Ovary (tissue), 9 donors: ENCODE results near the gene AGBL4. TPM values are rescaled to one million over a fixed set of nuclear protein-coding genes. Genes with fewer than 3 reads are reported as not detected.
"Not testable (repeated sequence)": the region's sequence is repeated elsewhere in the genome, so short reads cannot be mapped to it uniquely, and the experiment has no call there.

Experiments used
- DNase-seq, 5 donors: peaks; one replicate each; pipeline ENCODE4 v3.0.0-alpha.2; 2019 to 2020
- H3K27ac ChIP-seq, 2 donors: fragments of 200-600 bp; one replicate each; pipeline versions ENCODE4 v1.5.1 to v1.8.0; 2019 to 2022
- H3K27me3 ChIP-seq: fragments of 200-600 bp; one replicate; pipeline ENCODE4 v1.8.0; 2022
- H3K36me3 ChIP-seq: fragments of 200-600 bp; sonication (generic); one replicate; pipeline ENCODE4 v1.5.1; 2019
- H3K4me1 ChIP-seq: one replicate; pipeline ENCODE4 v1.8.1; 2013; ENCODE audit warnings: mild to moderate bottlenecking, moderate library complexity; ENCODE audit not compliant: insufficient read depth
- H3K4me3 ChIP-seq: fragments of 200-600 bp; sonication (generic); one replicate; pipeline ENCODE4 v1.5.1; 2017
- H3K9me3 ChIP-seq, 2 donors: fragments of 200-600 bp in 1 of 2; sonication (generic) in 1 of 2; one replicate each; pipeline versions ENCODE4 v1.5.1 to v1.8.1; 2013 to 2019; ENCODE audit warnings: mild to moderate bottlenecking in 1 of 2, moderate library complexity in 1 of 2
- EP300 ChIP-seq: sonication (generic); formaldehyde crosslinking; IDR thresholded peaks from one replicate; pipeline ENCODE4 v1.6.1; 2017; ENCODE audit warnings: antibody characterized with exemption
- POLR2A ChIP-seq: fragments of 450-650 bp; IDR thresholded peaks from one replicate; pipeline ENCODE4 v1.6.1; 2017; ENCODE audit warnings: antibody characterized with exemption, mild to moderate bottlenecking, moderate library complexity
- WGBS, 3 donors: extraction: QIAGEN DNeasy Blood & Tissue Kit in 1 of 3; methylation state at CpG; one replicate each; pipeline versions ENCODE4 v1.1.5 to v1.1.7; 2013 to 2017; 5-methylcytosine and 5-hydroxymethylcytosine counted together
- intact Hi-C, 4 donors: fragments of 100-400 bp; cut with DNase I; formaldehyde crosslinking; loops; one replicate each; pipeline versions ENCODE4 v1.11.0 to v1.15.1; 2022 to 2023
- polyA plus RNA-seq, 2 donors: library from polyadenylated mRNA; stranded (reverse); fragments of 200-250 nt in 1 of 2; fragments of 350-450 nt in 1 of 2; fragmentation: Illumina TruSeq in 1 of 2; extraction: RNeasy Lipid Tissue Mini Kit (QIAGEN cat#74804) in 1 of 2; gene quantifications; one replicate each; pipeline ENCODE4 v1.2.3, GENCODE V29; 2013 to 2014
- total RNA-seq, 7 donors: library from RNA; depleted of rRNA in 2 of 7; stranded (reverse); fragments of >200 nt in 2 of 7; fragmentation: NEBNext Ultra II Directional in 3 of 7; extraction: Animal tissue kit (Norgen Biotek cat#: 25700) in 3 of 7; gene quantifications; one replicate each; pipeline versions ENCODE4 v1.1.0 to v1.2.4, GENCODE V29; 2016 to 2023
- TF ChIP-seq, protein P1 (sequence below), 3 donors: fragments of 450-650 bp in 2 of 3; fragments of 200-600 bp in 1 of 3; IDR thresholded peaks; one replicate each; pipeline versions ENCODE4 v1.5.1 to v1.8.0; 2016 to 2022; ENCODE audit warnings: antibody characterized with exemption in 3 of 3, mild to moderate bottlenecking in 1 of 3
- donor health status: DM: no; HTN: no; CAD: no; lungs with moderate emphysema.
- donor health status: DM: no; HTN: no; CAD: no.
- donor health status: Bipolar disorder and iron deficiency.
- donor health status: DM: yes; HTN: yes; CAD: no.
- donor health status: DM: no; HTN: no; CAD: no.
- donor health status: DM: yes; HTN: yes; CAD: no.

Gene AGBL4
- total and polyA plus RNA-seq, 9 donors: 0.15 to 6.2 (median 0.64) TPM

DNA sequence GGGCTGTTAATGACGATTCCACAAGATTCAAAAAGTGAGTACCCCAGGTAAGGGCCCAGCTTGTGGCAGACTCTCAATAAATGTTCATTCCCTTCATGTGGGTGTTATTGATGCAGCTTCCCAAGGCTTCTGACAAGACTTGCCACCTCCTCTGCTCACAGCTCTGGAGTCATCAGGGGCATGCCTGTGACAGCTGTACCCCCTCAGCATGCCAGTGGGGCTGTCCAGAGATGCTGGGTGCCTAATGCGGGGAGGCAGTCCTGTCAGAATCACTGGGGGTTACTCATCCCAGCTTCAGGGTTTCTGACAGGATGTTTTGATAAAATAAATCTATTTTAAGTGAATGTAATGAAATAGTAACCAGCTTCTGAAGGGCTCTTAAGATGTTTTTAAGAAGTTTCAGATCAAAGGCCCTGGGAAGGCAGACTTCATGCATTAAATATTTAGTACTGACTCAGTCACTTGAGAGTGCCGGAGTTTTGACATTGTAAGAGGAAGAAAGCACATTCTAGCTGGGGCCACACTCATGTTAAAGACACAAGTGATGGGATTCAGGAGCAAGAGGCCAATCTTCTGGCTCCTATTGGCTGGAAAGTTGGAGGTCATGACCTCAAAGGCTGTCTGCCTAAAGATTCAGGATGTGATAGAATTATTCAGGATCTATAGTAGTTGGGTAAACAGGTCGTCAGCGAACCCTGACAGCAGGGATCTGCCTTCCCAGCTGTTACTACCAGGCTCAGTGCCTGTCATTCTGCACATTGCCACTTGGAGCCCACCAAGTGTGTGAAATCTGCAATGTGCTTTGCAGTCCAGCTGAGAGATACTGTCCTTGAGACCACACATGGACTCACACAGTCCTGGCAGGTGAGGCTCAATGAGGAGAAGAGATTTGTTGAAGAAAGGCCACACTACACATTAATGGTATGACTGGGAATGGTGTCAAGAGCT is 1007.5 kb downstream of the AGBL4 start:
- WGBS, 3 donors: 59 to 73% (median 61%) methylated on average over 5 of the region's 5 CpGs
- Histone ChIP-seq H3K27me3 (no peaks in the 10 kb centered on the region), H3K9me3 (no peaks in the 10 kb centered on the region), H3K36me3 (no peaks in the 10 kb centered on the region), H3K4me3 (no peak overlapping the region), H3K4me1 (no peaks in the 10 kb centered on the region), H3K27ac (no peak overlapping the region)
- intact Hi-C loops: no loop called here
- TF ChIP-seq, protein P1, sequence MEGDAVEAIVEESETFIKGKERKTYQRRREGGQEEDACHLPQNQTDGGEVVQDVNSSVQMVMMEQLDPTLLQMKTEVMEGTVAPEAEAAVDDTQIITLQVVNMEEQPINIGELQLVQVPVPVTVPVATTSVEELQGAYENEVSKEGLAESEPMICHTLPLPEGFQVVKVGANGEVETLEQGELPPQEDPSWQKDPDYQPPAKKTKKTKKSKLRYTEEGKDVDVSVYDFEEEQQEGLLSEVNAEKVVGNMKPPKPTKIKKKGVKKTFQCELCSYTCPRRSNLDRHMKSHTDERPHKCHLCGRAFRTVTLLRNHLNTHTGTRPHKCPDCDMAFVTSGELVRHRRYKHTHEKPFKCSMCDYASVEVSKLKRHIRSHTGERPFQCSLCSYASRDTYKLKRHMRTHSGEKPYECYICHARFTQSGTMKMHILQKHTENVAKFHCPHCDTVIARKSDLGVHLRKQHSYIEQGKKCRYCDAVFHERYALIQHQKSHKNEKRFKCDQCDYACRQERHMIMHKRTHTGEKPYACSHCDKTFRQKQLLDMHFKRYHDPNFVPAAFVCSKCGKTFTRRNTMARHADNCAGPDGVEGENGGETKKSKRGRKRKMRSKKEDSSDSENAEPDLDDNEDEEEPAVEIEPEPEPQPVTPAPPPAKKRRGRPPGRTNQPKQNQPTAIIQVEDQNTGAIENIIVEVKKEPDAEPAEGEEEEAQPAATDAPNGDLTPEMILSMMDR (IDR thresholded peaks at IDR 0.05): no peak
- DNase-seq: no peak

DNA sequence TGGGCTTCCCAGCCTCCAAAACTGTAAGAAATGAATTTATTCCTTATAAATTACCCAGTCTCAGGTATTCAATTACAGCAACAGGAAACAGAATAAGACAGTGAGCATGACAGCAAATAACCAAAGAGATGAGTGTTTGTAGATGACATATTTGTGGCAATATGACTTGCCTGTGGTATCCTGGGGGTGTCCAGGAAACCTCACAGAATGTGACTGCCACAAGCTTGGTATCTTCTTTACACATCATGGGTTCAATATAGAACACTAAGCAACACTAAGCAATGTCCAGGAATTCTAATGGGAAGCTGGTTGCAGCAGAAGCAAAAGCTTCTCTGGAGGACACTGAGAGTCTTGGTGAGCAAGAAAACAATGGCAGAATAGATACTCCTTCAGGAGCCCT is 1010.7 kb downstream of the AGBL4 start:
- Histone ChIP-seq H3K4me1 (no peaks in the 10 kb centered on the region), H3K27me3 (no peaks in the 10 kb centered on the region), H3K9me3 (no peaks in the 10 kb centered on the region), H3K4me3 (no peak overlapping the region), H3K36me3 (no peaks in the 10 kb centered on the region), H3K27ac (no peak overlapping the region)
- intact Hi-C loops: no loop called here
- no peak for DNase-seq
- TF ChIP-seq, protein P1 (IDR thresholded peaks at IDR 0.05): no peak
- TF ChIP-seq EP300: no peak
- no peak for TF ChIP-seq POLR2A

DNA sequence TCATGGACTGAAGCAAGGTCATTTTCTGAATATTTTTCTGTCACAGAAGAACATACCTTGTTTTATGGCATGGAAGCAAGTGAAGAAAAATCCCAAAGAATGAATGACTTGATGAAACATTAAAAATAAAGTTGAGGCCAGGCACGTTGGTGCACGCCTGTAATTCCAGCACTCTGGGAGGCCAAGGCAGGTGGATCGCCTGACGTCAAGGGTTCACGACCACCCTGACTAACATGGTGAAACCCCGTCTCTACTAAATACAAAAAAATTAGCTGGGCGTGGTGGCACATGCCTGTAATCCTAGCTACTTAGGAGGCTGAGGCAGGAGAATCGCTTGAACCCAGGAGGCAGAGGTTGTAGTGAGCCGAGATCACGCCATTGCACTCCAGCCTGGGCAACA is 1020.8 kb downstream of the AGBL4 start:
- intact Hi-C loops, H3K36me3 ChIP-seq, DNase-seq, H3K27me3 ChIP-seq, H3K27ac ChIP-seq, H3K4me3 ChIP-seq, H3K4me1 ChIP-seq, H3K9me3 ChIP-seq: not testable (repeated sequence)
- WGBS, 3 donors: 90 to 95% (median 90%) methylated on average over 10 of the region's 10 CpGs

DNA sequence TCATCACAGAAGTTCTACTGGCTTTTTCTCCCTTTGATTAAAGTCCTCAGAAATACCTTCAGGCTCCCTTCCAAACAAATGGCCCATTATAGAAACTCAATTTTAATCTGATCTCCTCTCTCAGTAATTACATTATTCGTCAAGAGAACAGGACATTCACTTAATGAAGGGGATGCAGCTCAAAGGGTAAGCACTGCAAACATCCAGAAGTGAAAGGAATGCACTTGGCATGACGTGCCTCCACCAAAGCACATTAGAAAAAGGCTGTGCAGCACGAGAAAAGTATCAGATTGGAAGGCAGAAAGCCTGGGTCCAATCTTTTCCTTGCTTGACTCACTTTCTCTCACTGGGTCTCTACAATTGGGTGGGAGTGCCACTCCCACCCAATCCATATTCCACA is 1024.4 kb downstream of the AGBL4 start:
- no peak for DNase-seq
- H3K27me3 ChIP-seq: no peaks in the 10 kb centered on the region
- WGBS, 3 donors: 36 to 46% (median 45%) methylated on average over 3 of the region's 3 CpGs
- intact Hi-C loops: no loop called here
- no peaks in the 10 kb centered on the region for H3K4me1 ChIP-seq
- no peaks in the 10 kb centered on the region for H3K9me3 ChIP-seq
- H3K27ac ChIP-seq: no peak overlapping the region
- TF ChIP-seq POLR2A (no peak), EP300 (no peak)
- TF ChIP-seq, protein P1 (IDR thresholded peaks at IDR 0.05): no peak
- H3K36me3 ChIP-seq: no peaks in the 10 kb centered on the region
- H3K4me3 ChIP-seq: no peak overlapping the region

DNA sequence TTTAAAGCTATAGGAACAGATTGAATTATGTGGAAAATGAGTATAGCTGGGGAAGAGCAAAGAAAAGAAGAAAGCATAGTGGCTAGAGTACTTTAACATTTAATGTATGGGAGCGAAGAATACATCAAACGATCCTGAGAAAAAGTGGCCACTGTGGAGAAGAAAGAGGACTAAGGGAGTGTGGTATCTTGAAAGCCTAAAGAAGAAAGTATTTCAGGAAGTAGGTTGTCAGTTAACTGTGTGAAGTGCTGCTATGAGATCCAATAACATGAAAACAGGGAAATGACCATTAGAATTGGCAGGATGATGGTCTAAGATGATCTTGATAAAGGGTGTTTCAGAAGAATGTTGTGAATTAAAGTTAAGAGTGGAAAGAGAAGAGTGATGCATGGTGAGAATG is 1027.4 kb downstream of the AGBL4 start:
- no peak for DNase-seq
- Histone ChIP-seq H3K4me3 (no peak overlapping the region), H3K4me1 (no peaks in the 10 kb centered on the region), H3K36me3 (no peaks in the 10 kb centered on the region), H3K27ac (no peak overlapping the region), H3K27me3 (no peaks in the 10 kb centered on the region), H3K9me3 (no peaks in the 10 kb centered on the region)
- intact Hi-C loops: no loop called here
- 89 to 95% (median 90%) methylated on average over 2 of the region's 2 CpGs for WGBS, 3 donors
- TF ChIP-seq POLR2A: no peak
- TF ChIP-seq EP300: no peak
- TF ChIP-seq, protein P1 (IDR thresholded peaks at IDR 0.05): no peak
